Forelimb muscle (tissue), 1 donor: ENCODE measurements around the gene MYH9. TPM values are rescaled to one million over a fixed set of nuclear protein-coding genes. Genes with fewer than 3 reads are reported as not detected.
A peak's percentile ranks its signal among the peaks of the same experiment; 100 is the strongest.

ENCODE experiments used
- DNase-seq: peaks from one replicate; pipeline ENCODE4 v3.0.0-alpha.2; 2013; ENCODE audit warnings: low read depth
- polyA plus RNA-seq: library from polyadenylated mRNA; unstranded; fragments of 120-200 nt; gene quantifications from one replicate; pipeline ENCODE4 v1.2.1, GENCODE V29; 2013; ENCODE audit not compliant: insufficient read length

Gene MYH9
- polyA plus RNA-seq, 1 donor = 83.0 TPM

DNA sequence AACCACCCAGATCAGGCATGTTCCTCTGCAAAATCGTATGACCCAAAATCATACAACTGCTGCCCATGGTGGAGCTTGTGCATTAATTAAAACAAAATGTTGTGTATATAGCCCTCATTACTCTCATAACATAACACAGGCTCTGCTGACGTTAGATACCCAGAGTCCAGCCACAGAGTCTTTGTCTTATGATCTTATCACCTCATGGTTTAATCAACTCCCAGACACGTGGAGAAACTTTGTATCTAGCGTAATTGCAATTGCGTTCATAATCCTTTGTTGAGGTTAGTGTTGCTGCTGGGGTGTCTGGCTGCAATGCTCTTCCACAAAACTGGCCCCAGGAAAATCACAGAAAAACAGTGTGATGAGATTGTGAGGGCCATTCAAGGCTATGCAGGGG is 139.8 kb downstream of the MYH9 start:
- DNase-seq = no peak

DNA sequence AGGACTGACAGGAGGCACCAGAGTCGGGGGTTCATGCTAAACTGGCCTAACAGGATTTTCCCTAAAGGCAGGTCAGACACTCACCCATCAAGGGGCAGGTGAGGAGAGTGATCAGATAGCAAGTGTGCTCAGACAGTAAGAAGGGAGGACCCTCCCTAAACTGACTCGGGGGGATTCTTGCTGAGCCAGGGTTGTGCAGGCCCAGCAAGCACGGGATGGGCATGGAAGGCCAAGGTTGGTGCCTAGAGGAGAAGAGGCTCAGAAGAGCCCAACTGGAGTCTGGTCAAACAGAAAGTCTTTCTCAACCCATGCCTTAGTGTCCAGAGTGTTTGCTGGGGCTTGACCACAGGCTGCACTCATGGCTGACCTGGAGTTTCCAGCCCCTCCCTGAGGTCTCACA is 141.0 kb downstream of the MYH9 start:
- no peak for DNase-seq

DNA sequence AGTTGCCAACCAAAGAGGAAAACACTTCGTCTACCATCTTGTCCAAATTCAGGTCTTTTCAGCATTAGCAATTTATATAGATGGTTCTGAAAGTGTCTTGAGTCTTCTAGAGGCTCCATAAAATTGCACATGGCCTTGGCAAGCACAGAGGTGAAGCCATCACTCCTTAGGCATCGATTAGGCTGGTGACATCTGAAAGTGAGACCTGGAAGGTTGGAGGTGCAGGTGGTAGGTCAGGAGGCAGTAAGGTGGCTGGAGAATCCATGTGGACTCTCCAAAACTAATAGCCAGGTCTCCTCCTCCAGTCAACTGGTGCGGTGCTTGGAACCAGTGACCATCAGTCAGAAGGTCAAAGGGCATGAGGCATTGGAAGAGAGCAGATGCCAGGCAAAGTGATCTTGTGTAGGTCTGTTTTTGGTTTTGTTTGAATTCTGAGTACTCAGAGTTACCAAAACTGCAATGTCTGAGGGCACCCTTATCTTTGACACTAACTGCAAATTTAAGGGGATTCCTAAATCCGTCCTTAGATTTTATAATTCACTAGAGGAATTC is 141.9 kb downstream of the MYH9 start:
- no peak for DNase-seq

DNA sequence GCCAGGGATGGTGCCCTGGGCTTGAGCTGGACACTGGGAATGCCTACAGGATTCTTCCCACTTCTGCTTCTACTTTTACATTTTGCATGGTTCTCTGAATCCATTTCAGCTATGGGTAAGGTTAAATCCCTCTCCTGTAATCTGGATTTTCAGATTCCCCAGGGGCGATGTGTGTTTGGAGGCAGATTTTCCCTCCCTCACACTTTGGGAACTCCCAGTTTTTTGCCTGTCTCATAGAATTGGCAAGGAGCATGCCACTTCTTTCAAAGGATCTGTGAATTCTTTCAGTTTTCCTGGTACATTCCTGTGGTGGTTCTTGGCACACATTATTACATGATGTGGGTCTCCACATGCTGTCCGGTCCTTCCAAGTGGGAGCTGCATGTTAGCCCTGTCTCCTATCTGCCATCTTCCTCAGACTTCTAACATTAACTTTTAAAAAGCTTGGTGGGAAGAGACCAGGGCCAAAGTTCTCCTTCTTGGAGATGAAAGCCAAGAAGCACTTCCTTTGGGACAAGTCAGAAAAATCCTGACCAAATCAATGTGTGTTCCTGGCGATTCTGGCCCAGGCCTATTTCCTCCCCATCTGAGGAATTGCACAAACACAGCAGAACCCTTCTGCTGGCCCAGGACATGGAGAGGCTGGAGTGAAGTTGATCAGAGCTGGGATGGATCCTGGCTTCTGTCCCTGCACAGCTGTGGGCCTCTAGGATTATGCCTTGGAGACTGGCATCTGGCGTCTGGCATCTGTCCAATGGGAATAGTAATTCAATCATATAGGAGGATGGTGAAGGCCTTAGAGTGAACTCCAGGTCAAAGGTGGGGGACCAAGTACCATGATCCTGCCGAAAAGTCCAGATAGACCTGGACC is 143.0 kb downstream of the MYH9 start:
- no peak for DNase-seq

DNA sequence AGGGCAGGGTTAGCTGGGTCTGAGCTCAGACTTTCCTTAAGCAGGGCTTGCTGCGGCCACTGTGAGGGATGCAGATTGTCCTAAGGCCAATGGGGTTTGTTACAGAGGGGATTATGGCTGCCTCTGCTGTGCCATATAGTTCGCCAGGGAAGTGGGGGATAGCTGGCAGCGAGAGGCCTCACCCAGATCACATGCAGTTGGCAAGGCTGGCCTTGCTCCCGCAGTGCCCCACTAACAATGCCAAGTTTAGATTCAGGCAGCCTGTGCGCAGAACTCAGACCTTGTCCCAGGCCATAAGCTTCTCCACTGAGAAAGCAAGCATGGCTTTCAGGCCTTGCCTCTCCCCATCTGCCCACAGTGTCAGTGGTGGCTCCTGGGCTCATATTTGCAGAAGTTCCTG is 143.8 kb downstream of the MYH9 start:
- no peak for DNase-seq

DNA sequence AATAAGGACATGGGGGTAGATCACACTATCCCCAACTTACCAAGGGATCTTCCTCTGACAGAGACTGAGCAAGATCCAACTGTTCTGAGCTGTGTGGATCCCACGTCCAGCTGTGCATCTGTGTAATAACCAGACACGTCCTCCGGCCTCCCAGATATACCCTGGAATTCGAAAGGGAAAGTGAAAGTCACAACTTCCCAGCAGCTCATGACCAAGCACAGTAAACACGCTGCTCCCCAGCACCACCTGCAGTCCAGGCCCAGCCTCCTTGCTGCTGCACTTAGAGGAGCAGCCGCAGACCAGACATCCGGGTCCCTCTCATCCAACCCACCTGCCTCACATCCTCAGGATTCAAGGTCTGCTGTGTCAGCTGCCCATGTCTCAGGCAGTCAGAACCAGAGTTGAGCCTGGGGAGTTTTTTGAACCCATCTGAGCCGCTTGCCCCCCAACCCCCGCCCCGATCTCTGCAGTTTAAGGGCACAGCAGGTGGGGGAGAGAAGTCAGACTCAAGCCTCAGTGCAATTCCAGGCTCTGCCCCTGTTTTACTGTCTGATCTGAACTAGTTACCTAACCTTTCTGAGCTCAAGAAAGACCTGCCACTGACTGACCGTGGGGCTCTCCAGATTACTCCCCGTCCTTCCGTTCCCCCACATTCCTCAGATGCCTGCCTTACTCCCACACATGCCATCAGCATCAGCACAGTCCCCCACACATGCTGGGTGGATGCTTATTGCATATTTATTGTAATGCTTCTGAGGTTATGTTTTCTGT is 148.2 kb downstream of the MYH9 start, which contains the start of gene APOL2:
Gene APOL2, minus strand, starts transcription at position 127 of the 771 bp plus-strand sequence. CDS start 6,365 bp downstream, outside the sequence.
- DNase-seq = peak; percentile 91

DNA sequence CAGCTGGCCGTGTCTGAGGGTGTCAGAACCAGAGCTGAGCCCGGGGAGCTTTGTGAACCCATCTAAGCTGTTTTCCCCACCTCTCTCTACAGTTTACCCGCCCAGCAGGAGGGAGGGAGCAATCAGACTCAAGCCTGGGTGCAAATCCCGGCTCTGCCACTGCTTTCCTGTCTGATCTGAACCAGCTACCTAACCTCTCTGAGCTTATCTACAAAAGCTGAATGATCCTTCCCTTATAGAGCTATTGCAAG is 148.7 kb downstream of the MYH9 start:
- no peak for DNase-seq

DNA sequence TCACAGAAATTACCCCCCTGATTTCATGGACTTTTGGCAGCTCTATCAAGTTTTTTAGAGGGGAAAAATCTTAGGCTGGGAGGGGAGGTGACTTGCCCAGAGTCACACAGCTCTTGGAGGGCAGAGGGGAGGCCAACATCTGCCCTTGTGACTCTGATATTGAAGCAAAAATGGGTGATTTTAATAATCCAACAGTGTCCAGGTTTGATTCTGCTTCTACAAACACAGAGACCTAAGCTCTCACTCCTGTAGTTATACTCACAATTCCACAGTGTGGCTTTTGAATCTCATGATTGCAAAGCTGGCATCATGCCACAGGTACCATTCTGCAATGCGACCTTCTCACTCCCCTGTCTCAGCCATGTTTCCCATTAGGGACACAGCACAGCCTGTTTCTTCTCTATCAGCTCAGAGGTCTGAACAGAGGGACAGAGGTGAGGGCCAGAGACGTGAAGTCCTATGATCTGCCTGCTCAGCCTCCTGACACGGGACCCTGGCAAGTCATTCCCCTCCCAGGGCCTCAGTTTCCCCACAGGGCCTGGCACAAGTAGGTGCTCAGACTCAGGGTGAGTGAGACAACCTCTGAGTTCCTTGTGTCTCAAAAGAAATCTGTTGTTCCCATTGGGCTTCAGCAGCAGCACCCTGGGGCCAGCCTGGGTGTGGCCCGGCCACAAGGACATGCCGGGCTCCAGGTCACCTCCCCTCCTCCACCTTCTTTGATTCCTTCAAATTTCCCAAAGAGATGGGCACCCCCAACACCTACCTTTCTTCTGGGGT is 149.2 kb downstream of the MYH9 start:
- DNase-seq = no peak

DNA sequence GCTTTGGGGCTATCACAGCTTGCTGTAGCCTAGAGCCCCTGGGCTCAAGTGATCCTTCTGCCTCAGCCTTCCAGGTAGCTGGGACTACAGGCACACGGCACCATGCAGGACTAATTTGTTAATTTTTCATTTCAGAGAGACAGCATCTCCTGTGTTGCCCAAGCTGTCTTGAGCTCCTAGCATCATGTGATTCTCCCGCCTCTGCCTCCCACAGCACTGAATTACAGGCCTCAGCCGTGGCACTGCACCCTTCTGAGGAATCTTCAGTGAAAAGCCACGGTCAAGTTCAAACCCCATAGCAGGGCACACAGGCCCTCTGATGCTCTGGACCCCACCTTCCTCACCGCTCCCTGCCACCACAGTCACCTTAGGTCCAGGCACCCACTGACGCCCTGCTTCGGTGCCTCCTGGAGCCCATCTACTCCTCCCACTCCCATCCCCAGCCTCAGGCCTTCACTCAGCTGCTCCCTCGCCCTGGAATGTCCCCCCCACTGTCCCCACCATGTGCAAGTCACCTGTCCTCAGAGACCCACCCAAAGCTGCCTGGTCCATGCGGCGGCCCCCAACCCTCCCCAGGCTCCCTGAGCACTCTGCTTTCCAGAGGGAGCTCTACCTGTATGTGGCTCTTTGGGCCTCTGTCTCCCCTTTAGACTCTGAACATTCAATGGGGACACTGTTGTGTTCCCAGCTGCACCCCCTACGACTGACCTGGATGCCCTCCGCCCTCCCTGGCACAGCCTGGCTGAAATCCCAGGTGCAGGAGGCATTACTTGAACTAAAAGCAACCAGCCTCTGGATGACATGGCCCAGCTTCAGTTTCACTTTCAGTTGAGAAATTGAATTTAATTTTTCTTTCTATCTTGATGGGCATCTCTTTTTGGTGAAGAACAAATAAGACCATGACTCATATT is 150.1 kb downstream of the MYH9 start:
- no peak for DNase-seq

DNA sequence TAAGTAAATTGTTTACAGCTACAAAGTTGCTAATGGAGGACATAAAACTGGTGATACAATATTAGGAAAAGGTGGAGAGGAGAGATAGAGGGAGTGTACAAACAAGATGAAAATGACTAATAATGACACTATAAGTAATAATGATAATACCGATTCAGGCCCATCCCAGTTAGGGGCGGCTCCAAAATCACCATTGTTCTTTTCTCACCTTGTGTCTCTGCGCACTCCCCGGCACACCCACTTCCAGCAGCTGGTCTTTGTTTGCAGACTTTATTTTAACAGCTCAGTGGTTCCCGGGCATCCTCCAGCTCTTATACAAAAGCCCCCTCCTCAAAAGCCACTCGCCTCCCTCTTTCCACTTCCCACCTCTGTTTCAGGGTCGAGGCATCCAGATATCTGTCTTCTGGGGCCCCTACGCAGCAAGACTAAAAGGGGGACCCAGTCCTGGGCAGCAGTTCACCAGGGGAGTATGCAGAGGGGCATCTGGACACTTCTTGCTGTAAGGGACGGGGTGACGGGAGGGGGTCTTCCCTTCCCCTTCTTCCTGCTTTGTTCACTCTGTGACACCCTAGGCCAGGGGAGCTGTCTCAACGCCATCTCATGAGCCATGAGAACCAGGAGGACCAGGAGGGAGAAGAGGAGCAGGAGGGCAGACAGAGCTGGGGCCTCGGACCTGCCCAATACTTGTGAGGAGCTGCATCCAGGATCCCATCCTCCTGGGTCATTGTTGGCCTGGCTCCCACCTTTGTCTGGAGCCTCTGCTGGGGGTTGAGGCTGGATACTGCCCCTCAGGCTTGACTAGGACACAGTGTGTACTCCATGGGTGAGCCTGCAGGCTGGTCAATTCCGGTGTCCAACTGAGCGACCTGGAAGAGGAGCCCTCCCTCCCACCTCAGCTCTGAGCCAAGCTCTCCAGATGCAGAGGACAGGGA is 151.1 kb downstream of the MYH9 start:
- DNase-seq = no peak

DNA sequence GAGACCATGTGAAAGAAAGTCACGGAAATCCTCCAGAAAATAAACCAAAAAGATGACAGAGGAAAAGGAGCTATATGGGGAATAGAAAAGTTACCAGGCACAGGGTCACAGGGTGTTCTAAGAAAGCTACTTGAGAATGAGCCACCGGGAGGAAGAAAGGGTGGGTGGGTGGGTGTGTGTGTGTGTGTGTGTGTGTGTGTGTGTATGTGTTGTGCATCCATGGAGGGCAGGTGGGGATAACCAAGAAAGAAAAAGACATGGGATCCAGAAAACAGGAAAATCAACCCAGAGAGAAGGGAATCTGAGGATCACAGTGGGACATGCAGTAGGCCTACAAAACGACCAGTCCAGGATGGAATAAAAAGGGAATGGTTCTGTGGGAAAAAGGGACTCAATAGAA is 152.2 kb downstream of the MYH9 start:
- no peak for DNase-seq

DNA sequence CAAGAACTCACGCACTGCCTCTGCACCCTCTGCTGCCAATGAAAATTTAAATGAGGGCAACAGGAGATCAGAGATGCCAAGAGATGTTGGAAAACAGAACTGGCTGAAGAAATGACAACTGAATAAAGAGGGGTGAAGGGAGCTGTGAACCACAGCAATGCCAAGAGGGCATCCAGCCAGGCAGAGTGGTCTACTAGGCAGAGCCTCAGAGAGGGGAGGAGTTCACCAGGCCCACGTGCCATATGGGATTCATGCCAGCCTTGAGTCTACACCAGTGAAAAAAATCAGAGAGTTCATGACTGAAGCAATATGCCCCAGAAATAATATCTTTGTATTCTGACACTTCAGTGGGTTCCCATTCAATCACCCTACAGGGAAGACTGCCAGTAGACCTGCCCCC is 152.8 kb downstream of the MYH9 start:
- no peak for DNase-seq

DNA sequence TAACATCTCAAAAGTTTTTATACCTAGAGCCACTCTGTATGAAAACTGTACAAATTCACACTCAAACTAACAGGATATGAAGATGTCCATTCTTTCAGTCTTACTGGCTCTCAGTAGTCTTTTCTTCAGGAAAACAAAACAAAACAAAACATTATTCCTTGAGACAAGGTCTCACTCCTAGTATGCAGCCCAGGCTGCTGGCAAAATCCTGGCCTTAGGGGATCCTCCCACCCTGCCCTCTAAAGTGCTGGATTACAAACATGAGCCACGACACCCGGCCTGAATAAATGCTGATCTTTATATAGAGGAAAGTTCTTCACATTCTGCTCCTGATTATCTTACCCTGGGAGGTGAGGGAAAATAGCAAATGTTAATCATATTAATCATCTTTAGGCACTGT is 153.6 kb downstream of the MYH9 start:
- DNase-seq = no peak

DNA sequence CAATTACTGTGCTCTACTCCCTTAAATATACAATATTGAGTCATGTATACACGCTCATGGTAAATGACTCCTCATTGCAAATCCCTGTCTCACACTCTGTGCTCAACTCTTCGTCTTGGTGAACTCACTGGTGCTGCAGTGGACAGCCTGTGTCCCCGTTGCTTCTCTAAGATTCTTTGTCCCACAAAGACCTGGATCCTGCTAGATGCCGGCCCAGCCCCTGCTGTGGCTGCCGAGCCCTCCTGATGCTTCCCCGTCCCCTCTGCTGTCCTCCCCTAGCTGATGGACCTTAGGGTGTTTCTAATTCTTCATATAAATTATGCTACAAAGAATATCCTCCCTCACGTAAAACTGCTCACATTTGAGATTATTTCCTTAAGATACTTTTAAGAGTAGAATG is 154.0 kb downstream of the MYH9 start:
- DNase-seq = no peak

DNA sequence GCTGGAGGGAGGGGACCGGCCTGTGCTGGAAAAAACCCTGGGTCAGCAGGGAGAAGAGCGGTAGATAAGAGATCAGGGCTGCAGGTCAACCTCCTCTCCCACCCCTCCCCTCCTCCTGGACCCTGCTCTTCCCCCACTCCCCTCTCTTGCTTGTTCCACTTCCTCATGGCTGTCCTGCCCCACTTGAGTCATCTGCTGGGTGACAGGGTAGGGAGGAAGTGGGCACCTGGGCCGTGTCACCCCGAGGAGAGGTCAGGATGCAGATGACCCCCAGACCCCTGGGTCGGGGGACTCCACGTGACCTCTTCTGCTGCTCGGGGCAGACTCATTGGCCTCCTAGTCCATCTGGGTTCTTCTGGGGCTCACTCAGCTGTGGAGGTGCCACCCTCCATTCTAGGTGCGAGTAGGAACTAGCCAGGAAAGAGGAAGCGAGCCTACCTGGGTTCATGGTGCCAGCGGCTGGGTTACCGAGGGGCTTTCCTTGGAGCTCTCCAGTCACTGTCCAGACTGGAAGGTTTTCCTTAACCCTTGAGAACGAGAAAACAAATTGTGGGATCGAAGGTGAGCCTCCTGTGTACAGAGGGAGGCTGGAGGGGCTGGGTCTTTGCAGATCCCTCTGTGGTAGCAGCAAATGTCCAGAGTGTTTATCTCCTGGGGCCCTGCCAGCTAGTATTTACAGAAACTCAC is 154.9 kb downstream of the MYH9 start:
- no peak for DNase-seq
